Subcutaneous adipose tissue (tissue), 4 donors: ENCODE data around the gene TEX35. TPM values are rescaled to one million over a fixed set of nuclear protein-coding genes. Genes with fewer than 3 reads are reported as not detected.

Experiments
- small RNA-seq: library from RNA; depleted of rRNA; stranded (forward); fragments of <200 nt; gene quantifications from one replicate; pipeline ENCODE3, GENCODE V24; 2016
- total RNA-seq, 4 donors: library from RNA; depleted of rRNA; stranded (reverse); fragments of >200 nt; gene quantifications; one replicate each; pipeline ENCODE4 v1.1.0, GENCODE V29; 2016

The TEX35 gene
- total RNA-seq, 4 donors from 2014 or later, result not detected

Small RNA genes lying within 50 kb of the gene (small RNA-seq; reads per million reads assigned to genes)
- gene RF00017, result not detected
- not detected for gene RNA5SP69

Other genes with a start within 250 kb of the TEX35 start
- gene CLEC20A, start 16.1 kb upstream of the TEX35 start, total RNA-seq, result not detected
- gene RALGPS2, start 212.1 kb downstream of the TEX35 start, total RNA-seq, result 10 to 100 TPM; 11.7 to 14.8 (median 12.8) TPM